ENCODE results near the gene SLC16A4. TPM values are rescaled to one million over a fixed set of nuclear protein-coding genes. Genes with fewer than 3 reads are reported as not detected.
A peak's percentile ranks its signal among the peaks of the same experiment; 100 is the strongest.

SLC16A4 gene
- total RNA-seq, 1 donor from 2014 or later = 25.8 TPM

DNA sequence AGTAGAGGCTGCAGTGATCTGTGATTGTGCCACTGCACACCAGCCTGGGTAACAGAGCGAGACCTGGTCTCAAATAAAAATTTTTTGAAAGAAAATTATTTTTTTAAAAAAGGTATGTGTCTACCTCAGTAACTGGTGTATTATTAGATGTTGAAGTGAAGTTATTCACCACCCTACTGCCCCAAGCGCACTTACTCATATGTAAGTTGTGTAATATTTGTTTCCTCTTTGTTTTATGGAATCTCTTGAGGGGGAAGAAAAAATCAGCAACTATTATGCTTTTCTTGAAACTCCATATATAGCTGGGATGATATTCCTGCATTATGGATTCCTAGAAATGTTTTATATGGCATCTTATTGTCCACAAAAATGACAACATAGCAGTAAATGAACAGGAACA is 30.4 kb downstream of the SLC16A4 start:
- DNase-seq (ENCODE audit: extremely low spot score, unreplicated experiment) = no peak
- Mint-ChIP-seq H3K4me3 (ENCODE audit: unreplicated experiment) (no peak overlapping the region), H3K36me3 (ENCODE audit: unreplicated experiment) (peaks cover 26% of the 10 kb centered on the region), H3K27ac (ENCODE audit: unreplicated experiment) (no peak overlapping the region), H3K27me3 (ENCODE audit: unreplicated experiment) (no peaks in the 10 kb centered on the region), H3K9me3 (ENCODE audit: unreplicated experiment) (no peaks in the 10 kb centered on the region), H3K4me1 (ENCODE audit: unreplicated experiment) (peaks cover 4% of the 10 kb centered on the region)
- TF ChIP-seq, protein P1, sequence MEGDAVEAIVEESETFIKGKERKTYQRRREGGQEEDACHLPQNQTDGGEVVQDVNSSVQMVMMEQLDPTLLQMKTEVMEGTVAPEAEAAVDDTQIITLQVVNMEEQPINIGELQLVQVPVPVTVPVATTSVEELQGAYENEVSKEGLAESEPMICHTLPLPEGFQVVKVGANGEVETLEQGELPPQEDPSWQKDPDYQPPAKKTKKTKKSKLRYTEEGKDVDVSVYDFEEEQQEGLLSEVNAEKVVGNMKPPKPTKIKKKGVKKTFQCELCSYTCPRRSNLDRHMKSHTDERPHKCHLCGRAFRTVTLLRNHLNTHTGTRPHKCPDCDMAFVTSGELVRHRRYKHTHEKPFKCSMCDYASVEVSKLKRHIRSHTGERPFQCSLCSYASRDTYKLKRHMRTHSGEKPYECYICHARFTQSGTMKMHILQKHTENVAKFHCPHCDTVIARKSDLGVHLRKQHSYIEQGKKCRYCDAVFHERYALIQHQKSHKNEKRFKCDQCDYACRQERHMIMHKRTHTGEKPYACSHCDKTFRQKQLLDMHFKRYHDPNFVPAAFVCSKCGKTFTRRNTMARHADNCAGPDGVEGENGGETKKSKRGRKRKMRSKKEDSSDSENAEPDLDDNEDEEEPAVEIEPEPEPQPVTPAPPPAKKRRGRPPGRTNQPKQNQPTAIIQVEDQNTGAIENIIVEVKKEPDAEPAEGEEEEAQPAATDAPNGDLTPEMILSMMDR (IDR thresholded peaks at IDR 0.05) = no peak

- TF ChIP-seq, protein P1 (IDR thresholded peaks at IDR 0.05) = no peak
- Mint-ChIP-seq H3K4me1 (ENCODE audit: unreplicated experiment) (peaks cover 10% of the 10 kb centered on the region), H3K27me3 (ENCODE audit: unreplicated experiment) (no peaks in the 10 kb centered on the region), H3K27ac (ENCODE audit: unreplicated experiment) (no peak overlapping the region), H3K4me3 (ENCODE audit: unreplicated experiment) (no peak overlapping the region), H3K9me3 (ENCODE audit: unreplicated experiment) (no peaks in the 10 kb centered on the region), H3K36me3 (ENCODE audit: unreplicated experiment) (peaks cover 11% of the 10 kb centered on the region)
- DNase-seq (ENCODE audit: extremely low spot score, unreplicated experiment) = no peak
Observed at GRCh38 chr1:110356379-110356778, 34.4 kb downstream of the SLC16A4 start.

DNA sequence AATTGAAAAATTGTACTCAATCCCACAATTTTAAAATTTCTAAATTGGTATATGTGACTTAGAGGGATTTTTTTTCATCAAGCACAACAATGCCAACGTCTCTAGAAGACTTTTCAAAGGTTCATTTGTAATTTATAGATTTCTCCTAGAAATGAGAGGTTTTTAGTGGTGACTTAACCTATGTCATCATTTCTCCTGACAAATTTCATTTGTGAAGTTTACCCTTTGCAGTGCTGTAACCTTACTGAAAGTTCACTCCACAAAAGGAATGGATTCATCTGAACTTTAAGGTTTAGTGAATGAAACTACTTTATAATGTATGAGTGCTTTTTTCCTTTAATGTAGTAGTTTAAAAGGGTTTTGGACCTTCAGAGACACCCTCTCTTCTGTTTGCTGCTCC is 35.5 kb downstream of the SLC16A4 start:
- Mint-ChIP-seq H3K9me3 (ENCODE audit: unreplicated experiment) (no peaks in the 10 kb centered on the region), H3K27ac (ENCODE audit: unreplicated experiment) (no peak overlapping the region), H3K27me3 (ENCODE audit: unreplicated experiment) (no peaks in the 10 kb centered on the region), H3K4me1 (ENCODE audit: unreplicated experiment) (peaks cover 21% of the 10 kb centered on the region), H3K36me3 (ENCODE audit: unreplicated experiment) (peaks cover 11% of the 10 kb centered on the region), H3K4me3 (ENCODE audit: unreplicated experiment) (no peak overlapping the region)
- TF ChIP-seq, protein P1 (IDR thresholded peaks at IDR 0.05) = no peak
- DNase-seq (ENCODE audit: extremely low spot score, unreplicated experiment) = no peak

- DNase-seq (ENCODE audit: extremely low spot score, unreplicated experiment) = no peak
- Mint-ChIP-seq H3K27ac (ENCODE audit: unreplicated experiment) (peak overlapping the region; percentile 98), H3K4me1 (ENCODE audit: unreplicated experiment) (peaks cover 65% of the 10 kb centered on the region), H3K9me3 (ENCODE audit: unreplicated experiment) (no peaks in the 10 kb centered on the region), H3K36me3 (ENCODE audit: unreplicated experiment) (peaks cover 11% of the 10 kb centered on the region), H3K27me3 (ENCODE audit: unreplicated experiment) (no peaks in the 10 kb centered on the region), H3K4me3 (ENCODE audit: unreplicated experiment) (no peak overlapping the region)
- TF ChIP-seq, protein P1 (IDR thresholded peaks at IDR 0.05) = no peak
Observed at GRCh38 chr1:110350360-110350759, 40.5 kb downstream of the SLC16A4 start.

- DNase-seq (ENCODE audit: extremely low spot score, unreplicated experiment) = no peak
- H3K4me3 Mint-ChIP-seq (ENCODE audit: unreplicated experiment) = peak overlapping the region; percentile 60
- H3K27ac Mint-ChIP-seq (ENCODE audit: unreplicated experiment) = peak overlapping the region; percentile 98
- H3K9me3 Mint-ChIP-seq (ENCODE audit: unreplicated experiment) = no peaks in the 10 kb centered on the region
- TF ChIP-seq, protein P1 (IDR thresholded peaks at IDR 0.05) = no peak
- peaks cover 75% of the 10 kb centered on the region for H3K4me1 Mint-ChIP-seq (ENCODE audit: unreplicated experiment)
- no peaks in the 10 kb centered on the region for H3K27me3 Mint-ChIP-seq (ENCODE audit: unreplicated experiment)
- H3K36me3 Mint-ChIP-seq (ENCODE audit: unreplicated experiment) = peaks cover 20% of the 10 kb centered on the region
Observed at GRCh38 chr1:110348771-110349170, 42.1 kb downstream of the SLC16A4 start.

All from osteocyte (in vitro differentiated cells).